Activated T-helper 2 cell treated with anti-CD3 and anti-CD28 coated beads, Interferon-gamma antibody, Interleukin-2, Interleukin-4, amounts not matched to agents 10 μg/mL and 5 μg/mL and 100 μg/mL, durations not matched to agents 14 hours and 24 hours and 36 hours (primary cell): ENCODE data around the gene FAM237B. TPM values are rescaled to one million over a fixed set of nuclear protein-coding genes. Genes with fewer than 3 reads are reported as not detected.
"Not testable (repeated sequence)": the region's sequence is repeated elsewhere in the genome, so short reads cannot be mapped to it uniquely, and the experiment has no call there.

Experiments used
- DNase-seq: peaks from one replicate; pipeline ENCODE4 v3.0.0; 2021; ENCODE audit warnings: low spot score
- H3K27ac Mint-ChIP-seq: one replicate; pipeline ENCODE4 v1.8.0; 2021; ENCODE audit warnings: mixed read lengths
- H3K27me3 Mint-ChIP-seq: one replicate; pipeline ENCODE4 v1.8.0; 2021; ENCODE audit warnings: low read depth, mixed read lengths
- H3K36me3 Mint-ChIP-seq: one replicate; pipeline ENCODE4 v1.8.0; 2021; ENCODE audit warnings: low read depth, mixed read lengths
- H3K4me1 Mint-ChIP-seq: one replicate; pipeline ENCODE4 v1.8.0; 2021; ENCODE audit warnings: low read depth, mixed read lengths
- H3K4me3 Mint-ChIP-seq: one replicate; pipeline ENCODE4 v1.8.0; 2021; ENCODE audit warnings: low read depth, mild to moderate bottlenecking, moderate library complexity, mixed read lengths
- H3K9me3 Mint-ChIP-seq: one replicate; pipeline ENCODE4 v1.8.0; 2021; ENCODE audit warnings: mixed read lengths
- intact Hi-C: fragments of 100-400 bp; cut with micrococcal nuclease; formaldehyde crosslinking; loops from one replicate; pipeline ENCODE4 v1.15.1; 2023
- total RNA-seq: library from RNA; stranded (reverse); gene quantifications from 2 replicates; pipeline ENCODE4 v1.2.3, GENCODE V29; 2022

Gene FAM237B
- total RNA-seq = not detected in 2 replicates

GRCh38 chr7:90320801-90321494 lies at the start of gene FAM237B:
Gene FAM237B (minus strand): TSS chr7:90321304. CDS start chr7:90319748, 1,556 bp downstream.
- DNase-seq = no peak
- intact Hi-C loops = no loop called here
- Mint-ChIP-seq H3K27me3 (peaks cover 54% of the 10 kb centered on the region), H3K4me1 (peaks cover 3% of the 10 kb centered on the region), H3K9me3 (no peaks in the 10 kb centered on the region), H3K4me3 (peak within 1 kb of the TSS; percentile 49), H3K36me3 (no peaks in the 10 kb centered on the region), H3K27ac (no peak within 1 kb of the TSS)

- DNase-seq = no peak
- Mint-ChIP-seq H3K9me3 (peaks cover 8% of the 10 kb centered on the region), H3K27ac (no peak overlapping the region), H3K27me3 (no peaks in the 10 kb centered on the region), H3K4me3 (no peak overlapping the region), H3K4me1 (peaks cover 18% of the 10 kb centered on the region), H3K36me3 (peaks cover 80% of the 10 kb centered on the region)
- intact Hi-C loops = no loop called here
Observed at GRCh38 chr7:90351987-90352386, 30.9 kb upstream of the FAM237B start.

GRCh38 chr7:90350032-90350431 lies 28.9 kb upstream of the FAM237B start:
- H3K4me3 Mint-ChIP-seq, intact Hi-C loops: not testable (repeated sequence)
- peaks cover 62% of the 10 kb centered on the region for H3K36me3 Mint-ChIP-seq

GRCh38 chr7:90349305-90349704 lies 28.2 kb upstream of the FAM237B start:
- H3K4me1 Mint-ChIP-seq = peaks cover 34% of the 10 kb centered on the region
- intact Hi-C loops = loop anchor here (5.0 kb wide), 1 partner anchor 248 kb away; the partner anchor contains the start of gene CDK14
- no peak overlapping the region for H3K27ac Mint-ChIP-seq

More at GRCh38 chr7:90350032-90350431, 28.9 kb upstream of the FAM237B start:
- H3K9me3 Mint-ChIP-seq, DNase-seq, H3K27ac Mint-ChIP-seq, H3K27me3 Mint-ChIP-seq: not testable (repeated sequence)
- peaks cover 32% of the 10 kb centered on the region for H3K4me1 Mint-ChIP-seq

DNA sequence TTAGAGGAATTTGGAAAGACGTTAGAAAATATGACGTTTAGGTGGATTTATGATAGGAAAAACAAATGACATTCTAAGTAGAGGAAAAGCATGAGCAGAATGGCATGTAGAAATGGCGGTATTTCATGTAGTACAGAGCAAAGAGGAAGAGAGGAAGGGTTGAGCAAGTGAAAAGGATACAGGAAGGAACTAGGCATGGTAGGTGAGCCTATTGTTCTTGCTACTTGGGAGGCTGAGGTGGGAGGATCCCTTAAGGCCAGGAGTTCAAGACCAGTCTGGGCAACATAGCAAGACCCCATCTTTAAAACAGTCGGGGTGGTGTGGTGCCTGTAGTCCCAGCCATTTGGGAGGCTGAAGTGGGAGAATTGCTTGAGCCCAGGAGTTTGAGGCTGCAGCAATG lies 26.7 kb upstream of the FAM237B start:
- Mint-ChIP-seq H3K27ac (peak overlapping the region; percentile 95), H3K4me3 (peak overlapping the region; percentile 90), H3K4me1 (peaks cover 33% of the 10 kb centered on the region), H3K36me3 (peaks cover 42% of the 10 kb centered on the region), H3K27me3 (no peaks in the 10 kb centered on the region), H3K9me3 (no peaks in the 10 kb centered on the region)
- no peak for DNase-seq
- intact Hi-C loops = loop anchor here (2.0 to 5.0 kb wide), 2 partner anchors 103 to 250 kb away; partner anchors contain the start of genes CDK14 and CFAP69

More at GRCh38 chr7:90349305-90349704, 28.2 kb upstream of the FAM237B start:
- H3K27me3 Mint-ChIP-seq = no peaks in the 10 kb centered on the region
- H3K36me3 Mint-ChIP-seq = peaks cover 55% of the 10 kb centered on the region
- H3K9me3 Mint-ChIP-seq = no peaks in the 10 kb centered on the region
- DNase-seq = no peak
- no peak overlapping the region for H3K4me3 Mint-ChIP-seq

DNA sequence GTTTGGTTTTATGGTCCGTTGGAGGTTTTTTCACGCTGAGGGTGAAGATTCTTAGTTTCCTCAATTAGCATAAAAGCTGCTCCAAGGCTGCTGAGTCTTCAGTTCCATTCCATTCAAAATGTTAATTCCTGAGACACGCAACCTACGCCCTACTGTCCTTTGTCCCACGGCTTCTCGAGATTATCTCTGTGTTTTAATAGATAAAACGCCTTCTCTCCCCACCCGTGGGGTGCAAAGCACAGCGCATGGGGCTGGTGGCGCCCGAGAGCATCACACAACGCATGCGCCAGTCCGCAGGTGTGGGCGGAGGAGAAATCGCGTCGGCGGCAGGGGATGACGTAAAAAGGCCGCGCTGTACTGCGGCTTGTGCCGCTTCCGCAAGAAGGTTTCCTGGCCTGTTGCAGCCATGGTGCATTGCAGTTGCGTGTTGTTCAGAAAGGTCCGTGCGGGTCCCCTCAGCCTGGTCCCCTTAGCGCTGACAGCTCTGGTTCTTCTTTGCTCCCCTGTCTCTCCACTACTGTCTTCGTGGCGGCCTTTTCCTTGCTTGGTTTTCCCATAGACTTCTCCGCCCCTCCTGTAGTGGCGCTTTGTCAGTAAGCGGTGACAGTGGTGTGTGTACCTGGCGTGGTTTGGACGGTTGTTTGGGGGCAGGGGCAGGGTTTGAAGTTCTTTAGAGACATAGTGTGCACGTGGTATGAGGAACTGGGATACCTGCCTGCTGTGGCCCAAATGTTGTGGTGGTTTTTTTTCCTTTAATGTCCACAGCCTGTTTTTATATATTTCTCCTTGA lies 25.4 kb upstream of the FAM237B start, which contains the start of gene GTPBP10:
Gene GTPBP10 (plus strand): TSS at position 381 of the 790 bp plus-strand sequence. CDS start 26 bp downstream, at position 407.
- peak within 1 kb of the TSS; percentile 95 for H3K27ac Mint-ChIP-seq
- intact Hi-C loops = loop anchor here (1.0 to 5.0 kb wide), 4 partner anchors 57 to 251 kb away; partner anchors contain the start of genes CDK14, CFAP69 and CLDN12
- peak; percentile 93 for DNase-seq
- H3K36me3 Mint-ChIP-seq = peaks cover 31% of the 10 kb centered on the region
- peaks cover 31% of the 10 kb centered on the region for H3K4me1 Mint-ChIP-seq
- no peaks in the 10 kb centered on the region for H3K27me3 Mint-ChIP-seq
- peak within 1 kb of the TSS; percentile 90 for H3K4me3 Mint-ChIP-seq
- H3K9me3 Mint-ChIP-seq = no peaks in the 10 kb centered on the region

DNA sequence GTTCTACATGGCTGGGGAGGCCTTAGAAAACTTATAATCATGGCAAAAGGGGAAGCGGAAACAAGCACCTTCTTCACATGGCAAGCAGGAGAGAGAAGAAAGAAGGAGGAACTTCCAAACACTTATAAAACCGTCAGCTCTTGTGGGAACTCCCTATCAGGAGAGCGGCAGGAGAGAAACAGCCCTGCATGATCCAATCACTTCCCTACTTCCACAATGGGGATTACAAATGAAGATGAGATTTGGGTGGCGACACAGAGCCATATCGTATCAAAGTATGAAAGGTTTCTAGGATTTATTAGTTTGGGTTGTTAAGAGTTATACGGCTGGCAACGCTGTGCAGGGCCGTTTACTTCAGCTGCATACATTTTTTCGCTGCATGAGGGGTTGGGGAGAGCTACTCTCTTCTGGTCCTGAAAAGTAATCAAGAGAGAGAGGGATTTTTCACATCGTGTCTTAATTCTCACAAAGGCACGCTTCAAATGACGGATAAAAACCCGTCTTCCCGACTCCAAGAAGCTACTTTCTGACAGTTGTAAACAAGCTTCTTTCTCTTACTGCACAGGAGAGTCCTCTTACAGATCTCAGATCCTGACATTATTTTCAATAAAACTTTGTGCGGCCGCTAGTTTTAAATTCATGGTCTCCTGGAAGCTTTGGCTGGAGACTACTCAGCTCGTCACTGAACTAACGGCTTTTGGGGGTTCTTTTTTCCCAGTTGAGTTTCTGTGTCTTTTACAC lies 24.7 kb upstream of the FAM237B start:
- H3K4me3 Mint-ChIP-seq = peak overlapping the region; percentile 90
- peaks cover 31% of the 10 kb centered on the region for H3K4me1 Mint-ChIP-seq
- peaks cover 29% of the 10 kb centered on the region for H3K36me3 Mint-ChIP-seq
- no peaks in the 10 kb centered on the region for H3K9me3 Mint-ChIP-seq
- DNase-seq = no peak
- H3K27ac Mint-ChIP-seq = peak overlapping the region; percentile 95
- H3K27me3 Mint-ChIP-seq = no peaks in the 10 kb centered on the region
- intact Hi-C loops = loop anchor here (1.0 to 5.0 kb wide), 4 partner anchors 58 to 252 kb away; partner anchors contain the start of genes CDK14, CFAP69 and CLDN12

DNA sequence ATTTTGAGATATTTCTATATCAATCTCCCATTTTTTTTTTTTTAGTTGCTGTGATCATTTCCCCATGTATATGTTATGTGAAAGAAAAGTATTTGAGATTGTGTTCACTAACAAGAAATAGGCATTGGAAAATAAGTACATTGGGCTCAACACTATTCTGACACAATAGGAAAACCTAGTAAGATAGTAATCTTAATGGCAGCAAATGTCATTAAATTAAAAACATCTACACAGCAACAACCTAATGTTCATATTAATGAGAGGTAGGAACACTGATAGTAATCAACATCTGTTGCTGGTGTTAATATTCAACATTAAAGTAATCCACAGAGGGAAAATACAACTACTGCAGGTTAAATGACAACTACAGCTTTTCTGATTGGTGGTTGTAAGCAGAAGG lies 23.9 kb upstream of the FAM237B start:
- no peaks in the 10 kb centered on the region for H3K9me3 Mint-ChIP-seq
- no peaks in the 10 kb centered on the region for H3K27me3 Mint-ChIP-seq
- intact Hi-C loops = loop anchor here (5.0 kb wide), 1 partner anchor 252 kb away; the partner anchor contains the start of gene CDK14
- H3K4me3 Mint-ChIP-seq = peak overlapping the region; percentile 90
- H3K4me1 Mint-ChIP-seq = peaks cover 31% of the 10 kb centered on the region
- H3K27ac Mint-ChIP-seq = peak overlapping the region; percentile 95
- peaks cover 22% of the 10 kb centered on the region for H3K36me3 Mint-ChIP-seq
- no peak for DNase-seq

GRCh38 chr7:90337106-90337505 lies 16.0 kb upstream of the FAM237B start:
- H3K27me3 Mint-ChIP-seq = peaks cover 6% of the 10 kb centered on the region
- no peak overlapping the region for H3K4me3 Mint-ChIP-seq
- no peaks in the 10 kb centered on the region for H3K9me3 Mint-ChIP-seq
- DNase-seq = no peak
- H3K36me3 Mint-ChIP-seq = no peaks in the 10 kb centered on the region
- peaks cover 3% of the 10 kb centered on the region for H3K4me1 Mint-ChIP-seq
- no peak overlapping the region for H3K27ac Mint-ChIP-seq
- intact Hi-C loops = no loop called here

GRCh38 chr7:90334926-90335325 lies 13.8 kb upstream of the FAM237B start:
- H3K9me3 Mint-ChIP-seq, intact Hi-C loops, H3K4me3 Mint-ChIP-seq, H3K27ac Mint-ChIP-seq, DNase-seq, H3K36me3 Mint-ChIP-seq, H3K27me3 Mint-ChIP-seq, H3K4me1 Mint-ChIP-seq: not testable (repeated sequence)

GRCh38 chr7:90334193-90334843 lies 13.2 kb upstream of the FAM237B start:
- Mint-ChIP-seq H3K36me3 (no peaks in the 10 kb centered on the region), H3K4me1 (peaks cover 3% of the 10 kb centered on the region), H3K4me3 (no peak overlapping the region), H3K27ac (no peak overlapping the region), H3K27me3 (peaks cover 8% of the 10 kb centered on the region), H3K9me3 (no peaks in the 10 kb centered on the region)
- intact Hi-C loops = no loop called here
- DNase-seq = no peak

- intact Hi-C loops = no loop called here
- no peaks in the 10 kb centered on the region for H3K4me1 Mint-ChIP-seq
Observed at GRCh38 chr7:90326500-90326899, 5.4 kb upstream of the FAM237B start.

More at GRCh38 chr7:90326500-90326899, 5.4 kb upstream of the FAM237B start:
- no peak for DNase-seq
- no peak overlapping the region for H3K27ac Mint-ChIP-seq
- peaks cover 25% of the 10 kb centered on the region for H3K27me3 Mint-ChIP-seq
- no peak overlapping the region for H3K4me3 Mint-ChIP-seq
- H3K36me3 Mint-ChIP-seq = no peaks in the 10 kb centered on the region
- H3K9me3 Mint-ChIP-seq = no peaks in the 10 kb centered on the region
